Testis (tissue), 3 donors: Measurements from ENCODE around the gene PLCB1. TPM values are rescaled to one million over a fixed set of nuclear protein-coding genes. Genes with fewer than 3 reads are reported as not detected.

ENCODE experiments used
- DNase-seq: peaks from one replicate; pipeline ENCODE4 v3.0.0-alpha.2; 2019
- H3K27ac ChIP-seq, 2 donors: fragments of 200-600 bp; sonication (generic); one replicate each; pipeline ENCODE4 v1.5.1; 2019
- H3K27me3 ChIP-seq: fragments of 200-600 bp; sonication (generic); one replicate; pipeline ENCODE4 v1.5.1; 2019
- H3K36me3 ChIP-seq: fragments of 200-600 bp; sonication (generic); one replicate; pipeline ENCODE4 v1.5.1; 2017; ENCODE audit warnings: low read depth; ENCODE audit errors: missing control alignments
- H3K4me1 ChIP-seq: fragments of 200-600 bp; sonication (generic); one replicate; pipeline ENCODE4 v1.5.1; 2019
- H3K4me3 ChIP-seq, 2 donors: fragments of 200-600 bp; sonication (generic); one replicate each; pipeline ENCODE4 v1.5.1; 2017 to 2019
- H3K9me3 ChIP-seq: fragments of 200-600 bp; sonication (generic); one replicate; pipeline ENCODE4 v1.5.1; 2017
- CTCF ChIP-seq, 3 experiments: fragments of 450-650 bp in 2 of 3; fragments of 200-600 bp in 1 of 3; sonication (generic) in 1 of 3; IDR thresholded peaks; one replicate each; pipeline ENCODE4 v1.5.1; 2016 to 2019; ENCODE audit warnings: antibody characterized with exemption in 3 of 3, mild to moderate bottlenecking in 2 of 3, moderate library complexity in 1 of 3
- POLR2A ChIP-seq: fragments of 450-650 bp; IDR thresholded peaks from one replicate; pipeline ENCODE4 v1.6.1; 2017; ENCODE audit warnings: antibody characterized with exemption, mild to moderate bottlenecking, moderate library complexity
- WGBS, 2 donors: methylation state at CpG; one replicate each; pipeline ENCODE4 v1.1.5; 2018; 5-methylcytosine and 5-hydroxymethylcytosine counted together
- intact Hi-C: fragments of 100-400 bp; cut with DNase I; formaldehyde crosslinking; loops from one replicate; pipeline ENCODE4 v1.15.1; 2023; ENCODE audit warnings: low total_unique reads
- polyA plus RNA-seq: library from polyadenylated mRNA; stranded (reverse); fragments of 350-450 nt; fragmentation: Illumina TruSeq; extraction: RNeasy Lipid Tissue Mini Kit (QIAGEN cat#74804); gene quantifications from one replicate; pipeline ENCODE4 v1.2.3, GENCODE V29; 2014; ENCODE audit warnings: low read depth, low replicate concordance; ENCODE audit not compliant: insufficient read depth
- total RNA-seq, 2 donors: library from RNA; depleted of rRNA; stranded (reverse); fragments of >200 nt; gene quantifications; one replicate each; pipeline ENCODE4 v1.2.3, GENCODE V29; 2016

Gene PLCB1
- total and polyA plus RNA-seq, 3 donors from 2014 or later = 3.1 to 9.8 (median 8.2) TPM

- DNase-seq = no peak
- Histone ChIP-seq H3K9me3 (no peaks in the 10 kb centered on the region), H3K4me3 (no peak overlapping the region), H3K27me3 (no peaks in the 10 kb centered on the region), H3K36me3 (no peaks in the 10 kb centered on the region), H3K4me1 (no peaks in the 10 kb centered on the region), H3K27ac (no peak overlapping the region)
- intact Hi-C loops = no loop called here
- 88 to 89% methylated on average over 6 of the region's 6 CpGs for WGBS, 2 donors
- TF ChIP-seq POLR2A (no peak), CTCF (IDR thresholded peaks at IDR 0.05) (no peak)
These were observed 663.3 kb downstream of the PLCB1 start for GRCh38 chr20:8795404-8795803.

DNA sequence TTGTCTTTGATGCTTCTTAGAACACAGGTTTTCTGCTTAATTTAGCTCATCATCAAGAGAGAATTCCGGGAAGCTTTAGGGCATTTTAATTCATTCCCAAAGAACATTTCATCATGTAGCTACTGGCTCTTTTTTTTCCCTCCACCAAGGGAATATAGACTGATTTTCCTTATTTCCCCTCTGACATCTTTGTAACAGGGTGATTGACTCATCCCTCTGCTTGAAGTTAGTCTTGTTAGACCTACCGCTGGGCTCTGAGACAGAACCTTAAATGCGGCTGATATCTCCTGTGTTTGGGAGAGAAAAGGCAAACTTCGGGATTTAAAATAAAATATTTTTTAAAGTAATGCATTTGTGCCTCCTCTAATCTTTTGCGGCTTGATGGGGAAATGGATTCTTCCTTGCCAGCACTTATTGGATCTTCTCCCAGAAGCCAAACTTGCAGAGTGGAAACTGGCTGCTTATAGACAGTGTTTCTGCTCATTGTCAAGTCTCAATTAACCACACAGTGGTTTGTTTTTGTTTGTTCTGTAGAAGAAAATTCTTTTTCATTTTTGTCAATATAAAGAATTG lies 664.1 kb downstream of the PLCB1 start:
- Histone ChIP-seq H3K36me3 (no peaks in the 10 kb centered on the region), H3K27ac (no peak overlapping the region), H3K4me1 (no peaks in the 10 kb centered on the region), H3K4me3 (no peak overlapping the region), H3K27me3 (no peaks in the 10 kb centered on the region), H3K9me3 (no peaks in the 10 kb centered on the region)
- WGBS, 2 donors = 53 to 54% methylated on average over 5 of the region's 5 CpGs
- DNase-seq = no peak
- TF ChIP-seq POLR2A = no peak
- TF ChIP-seq CTCF (IDR thresholded peaks at IDR 0.05) = no peak
- intact Hi-C loops = no loop called here

- no peaks in the 10 kb centered on the region for H3K4me1 ChIP-seq
- intact Hi-C loops = no loop called here
- no peak overlapping the region for H3K27ac ChIP-seq
- no peaks in the 10 kb centered on the region for H3K27me3 ChIP-seq
- DNase-seq = no peak
- H3K9me3 ChIP-seq = no peaks in the 10 kb centered on the region
- H3K4me3 ChIP-seq = no peak overlapping the region
- H3K36me3 ChIP-seq = no peaks in the 10 kb centered on the region
- TF ChIP-seq CTCF (IDR thresholded peaks at IDR 0.05) (no peak), POLR2A (no peak)
These were observed 666.4 kb downstream of the PLCB1 start for GRCh38 chr20:8798505-8798904.

DNA sequence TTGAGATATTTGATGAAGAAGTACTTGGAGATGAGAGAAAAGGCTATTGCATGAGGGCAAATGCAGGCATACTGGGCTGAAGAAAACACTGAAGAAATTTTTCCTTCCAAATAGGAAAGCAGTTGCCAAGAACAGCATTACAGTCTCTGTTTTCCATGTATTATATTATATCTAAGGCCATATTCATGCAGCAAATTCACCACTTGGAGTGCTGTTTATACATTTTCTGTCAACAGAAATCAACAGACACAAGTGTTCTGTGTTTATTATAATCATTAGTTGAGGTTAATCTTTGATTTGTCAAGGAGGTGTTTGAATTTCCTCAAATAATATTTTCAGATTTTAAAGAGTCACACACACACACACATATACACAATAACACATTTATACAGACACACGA lies 668.0 kb downstream of the PLCB1 start:
- Histone ChIP-seq H3K36me3 (no peaks in the 10 kb centered on the region), H3K9me3 (no peaks in the 10 kb centered on the region), H3K4me1 (no peaks in the 10 kb centered on the region), H3K27ac (no peak overlapping the region), H3K27me3 (no peaks in the 10 kb centered on the region), H3K4me3 (no peak overlapping the region)
- 41 to 57% methylated on average over 1 of the region's 1 CpG for WGBS, 2 donors
- TF ChIP-seq POLR2A (no peak), CTCF (IDR thresholded peaks at IDR 0.05) (no peak)
- intact Hi-C loops = no loop called here
- DNase-seq = no peak

GRCh38 chr20:8801686-8802085 lies 669.6 kb downstream of the PLCB1 start:
- Histone ChIP-seq H3K36me3 (no peaks in the 10 kb centered on the region), H3K4me1 (no peaks in the 10 kb centered on the region), H3K9me3 (no peaks in the 10 kb centered on the region), H3K27me3 (no peaks in the 10 kb centered on the region), H3K4me3 (no peak overlapping the region), H3K27ac (no peak overlapping the region)
- no peak for DNase-seq
- 75 to 81% methylated on average over 3 of the region's 3 CpGs for WGBS, 2 donors
- no peak for TF ChIP-seq CTCF (IDR thresholded peaks at IDR 0.05)
- no peak for TF ChIP-seq POLR2A
- intact Hi-C loops = no loop called here
